Hepatic stellate cell (primary cell): ENCODE data around the gene PLCD1.
"Not testable (repeated sequence)": the region's sequence is repeated elsewhere in the genome, so short reads cannot be mapped to it uniquely, and the experiment has no call there.

Source experiments
- DNase-seq: peaks from one replicate; pipeline ENCODE4 v3.0.0; 2011; ENCODE audit warnings: low spot score

The PLCD1 gene

GRCh38 chr3:38036906-38037305 lies 7.5 kb upstream of the PLCD1 start:
- no peak for DNase-seq

GRCh38 chr3:38036286-38036685 lies 6.8 kb upstream of the PLCD1 start:
- DNase-seq, result no peak

- DNase-seq, result not testable (repeated sequence)
Measured at GRCh38 chr3:38034335-38034734, 4.9 kb upstream of the PLCD1 start.

- DNase-seq, result not testable (repeated sequence)
Measured at GRCh38 chr3:38033586-38033985, 4.1 kb upstream of the PLCD1 start.

- no peak for DNase-seq
Measured at GRCh38 chr3:38032328-38032865, 3.0 kb upstream of the PLCD1 start.

- DNase-seq, result no peak
Measured at GRCh38 chr3:38031022-38031994, 1.9 kb upstream of the PLCD1 start.

GRCh38 chr3:38030126-38031021 lies 932 bp upstream of the PLCD1 start:
- no peak for DNase-seq

GRCh38 chr3:38028621-38029361 lies 651 bp downstream of the PLCD1 start:
- no peak for DNase-seq

- no peak for DNase-seq
Measured at GRCh38 chr3:38027466-38028465, 1.7 kb downstream of the PLCD1 start.

GRCh38 chr3:38026856-38027255 lies 2.6 kb downstream of the PLCD1 start:
- no peak for DNase-seq

GRCh38 chr3:38022896-38023709 lies 6.3 kb downstream of the PLCD1 start:
- no peak for DNase-seq

- DNase-seq, result no peak
Measured at GRCh38 chr3:38022301-38022700, 7.1 kb downstream of the PLCD1 start.

- DNase-seq, result no peak
Measured at GRCh38 chr3:38021196-38021595, 8.2 kb downstream of the PLCD1 start.

GRCh38 chr3:38020342-38020726 lies 9.1 kb downstream of the PLCD1 start:
- DNase-seq, result no peak

- no peak for DNase-seq
Measured at GRCh38 chr3:38019658-38020341, 9.6 kb downstream of the PLCD1 start.

- DNase-seq, result no peak
Measured at GRCh38 chr3:38018296-38019266, 10.9 kb downstream of the PLCD1 start.

- no peak for DNase-seq
Measured at GRCh38 chr3:38017445-38018295, 11.8 kb downstream of the PLCD1 start.
